ENCODE results near the gene CLDN18.

GRCh38 chr3:138043266-138044029 lies 33.5 kb downstream of the CLDN18 start:
- TF ChIP-seq, protein P1, sequence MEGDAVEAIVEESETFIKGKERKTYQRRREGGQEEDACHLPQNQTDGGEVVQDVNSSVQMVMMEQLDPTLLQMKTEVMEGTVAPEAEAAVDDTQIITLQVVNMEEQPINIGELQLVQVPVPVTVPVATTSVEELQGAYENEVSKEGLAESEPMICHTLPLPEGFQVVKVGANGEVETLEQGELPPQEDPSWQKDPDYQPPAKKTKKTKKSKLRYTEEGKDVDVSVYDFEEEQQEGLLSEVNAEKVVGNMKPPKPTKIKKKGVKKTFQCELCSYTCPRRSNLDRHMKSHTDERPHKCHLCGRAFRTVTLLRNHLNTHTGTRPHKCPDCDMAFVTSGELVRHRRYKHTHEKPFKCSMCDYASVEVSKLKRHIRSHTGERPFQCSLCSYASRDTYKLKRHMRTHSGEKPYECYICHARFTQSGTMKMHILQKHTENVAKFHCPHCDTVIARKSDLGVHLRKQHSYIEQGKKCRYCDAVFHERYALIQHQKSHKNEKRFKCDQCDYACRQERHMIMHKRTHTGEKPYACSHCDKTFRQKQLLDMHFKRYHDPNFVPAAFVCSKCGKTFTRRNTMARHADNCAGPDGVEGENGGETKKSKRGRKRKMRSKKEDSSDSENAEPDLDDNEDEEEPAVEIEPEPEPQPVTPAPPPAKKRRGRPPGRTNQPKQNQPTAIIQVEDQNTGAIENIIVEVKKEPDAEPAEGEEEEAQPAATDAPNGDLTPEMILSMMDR (IDR thresholded peaks at IDR 0.05), result no peak
- TF ChIP-seq POLR2A (IDR thresholded peaks at IDR 0.05), result no peak
